ENCODE data around the gene EYA3. TPM values are rescaled to one million over a fixed set of nuclear protein-coding genes. Genes with fewer than 3 reads are reported as not detected.

Gene EYA3
- total RNA-seq, 1 donor from 2014 or later, result 41.3 TPM

DNA sequence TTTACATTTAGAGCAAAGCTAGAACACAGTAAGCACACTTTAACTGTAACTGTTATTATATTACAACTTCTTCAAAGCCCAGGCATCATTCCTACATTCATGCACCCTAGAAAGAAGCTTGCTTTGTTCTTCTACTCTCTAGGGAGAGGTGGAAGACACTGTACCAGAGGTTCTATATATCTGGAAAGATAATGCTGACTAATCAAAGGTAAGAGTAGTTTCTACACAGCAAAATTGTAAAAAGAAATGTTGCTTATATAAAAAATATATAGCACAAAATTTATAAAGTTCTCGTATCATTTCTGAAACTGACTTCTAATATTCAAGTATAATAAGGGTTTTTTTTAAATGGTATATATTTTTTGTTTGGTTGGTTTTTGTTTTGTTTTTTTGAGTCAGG, 44.0 kb downstream of the EYA3 start:
- no peaks in the 10 kb centered on the region for H3K4me1 Mint-ChIP-seq (ENCODE audit: low read depth)
- H3K9me3 Mint-ChIP-seq (ENCODE audit: low read depth), result no peaks in the 10 kb centered on the region
- no peak for DNase-seq (ENCODE audit: low spot score, unreplicated experiment)
- H3K4me3 Mint-ChIP-seq (ENCODE audit: low read depth), result no peak overlapping the region
- peaks cover 12% of the 10 kb centered on the region for H3K36me3 Mint-ChIP-seq (ENCODE audit: insufficient read depth)
- no peaks in the 10 kb centered on the region for H3K27me3 Mint-ChIP-seq
- TF ChIP-seq CTCF (IDR thresholded peaks at IDR 0.05; ENCODE audit: unreplicated experiment), result no peak
- no peak overlapping the region for H3K27ac Mint-ChIP-seq

- no peaks in the 10 kb centered on the region for H3K4me1 Mint-ChIP-seq (ENCODE audit: low read depth)
- no peak for TF ChIP-seq CTCF (IDR thresholded peaks at IDR 0.05; ENCODE audit: unreplicated experiment)
- no peak for DNase-seq (ENCODE audit: low spot score, unreplicated experiment)
- no peaks in the 10 kb centered on the region for H3K9me3 Mint-ChIP-seq (ENCODE audit: low read depth)
- no peak overlapping the region for H3K4me3 Mint-ChIP-seq (ENCODE audit: low read depth)
- no peaks in the 10 kb centered on the region for H3K27me3 Mint-ChIP-seq
- H3K27ac Mint-ChIP-seq, result no peak overlapping the region
- peaks cover 2% of the 10 kb centered on the region for H3K36me3 Mint-ChIP-seq (ENCODE audit: insufficient read depth)
Observed at GRCh38 chr1:28039341-28039740, 49.1 kb downstream of the EYA3 start.

DNA sequence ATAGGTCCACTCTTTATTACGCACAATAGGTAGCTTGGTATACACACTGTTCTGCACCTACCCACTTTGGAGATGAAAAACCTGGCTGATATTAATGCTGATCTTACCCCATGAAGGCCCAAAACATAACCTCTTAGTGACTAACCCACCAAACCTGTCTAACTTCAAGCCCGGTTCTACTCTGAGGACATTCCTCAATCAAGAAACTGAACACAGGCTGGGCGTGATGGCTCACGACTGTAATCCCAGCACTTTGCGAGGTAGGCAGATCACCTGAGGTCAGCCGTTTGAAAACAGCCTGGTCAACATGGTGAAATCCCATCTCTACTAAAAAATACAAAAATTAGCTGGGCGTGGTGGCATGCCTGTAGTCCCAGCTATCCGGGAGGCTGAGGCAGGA, 50.5 kb downstream of the EYA3 start:
- peaks cover 2% of the 10 kb centered on the region for H3K36me3 Mint-ChIP-seq (ENCODE audit: insufficient read depth)
- no peaks in the 10 kb centered on the region for H3K27me3 Mint-ChIP-seq
- TF ChIP-seq CTCF (IDR thresholded peaks at IDR 0.05; ENCODE audit: unreplicated experiment), result no peak
- H3K4me1 Mint-ChIP-seq (ENCODE audit: low read depth), result no peaks in the 10 kb centered on the region
- no peak overlapping the region for H3K27ac Mint-ChIP-seq
- H3K9me3 Mint-ChIP-seq (ENCODE audit: low read depth), result no peaks in the 10 kb centered on the region
- DNase-seq (ENCODE audit: low spot score, unreplicated experiment), result no peak
- H3K4me3 Mint-ChIP-seq (ENCODE audit: low read depth), result no peak overlapping the region

DNA sequence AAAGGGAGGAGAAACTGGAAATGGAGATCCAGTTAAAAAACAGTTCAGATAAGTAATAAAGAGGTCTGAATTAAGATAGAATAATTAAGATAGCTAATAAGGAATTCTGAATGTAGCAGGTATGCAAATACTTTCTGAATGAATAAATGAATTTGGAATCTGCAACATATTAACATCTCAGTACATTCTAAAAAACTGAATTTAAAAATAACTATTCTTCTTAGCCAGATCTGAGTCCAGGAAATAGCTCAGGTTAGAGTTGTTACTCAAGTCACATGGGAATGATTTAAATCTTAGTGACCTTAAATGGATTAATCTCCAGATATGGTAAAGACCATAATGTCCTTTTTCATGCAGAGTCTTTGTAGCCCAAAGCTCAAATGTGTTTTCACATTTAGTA, 51.2 kb downstream of the EYA3 start:
- Mint-ChIP-seq H3K4me1 (ENCODE audit: low read depth) (no peaks in the 10 kb centered on the region), H3K9me3 (ENCODE audit: low read depth) (no peaks in the 10 kb centered on the region), H3K27me3 (no peaks in the 10 kb centered on the region), H3K27ac (no peak overlapping the region), H3K36me3 (ENCODE audit: insufficient read depth) (peaks cover 2% of the 10 kb centered on the region), H3K4me3 (ENCODE audit: low read depth) (no peak overlapping the region)
- TF ChIP-seq CTCF (IDR thresholded peaks at IDR 0.05; ENCODE audit: unreplicated experiment), result no peak
- no peak for DNase-seq (ENCODE audit: low spot score, unreplicated experiment)

DNA sequence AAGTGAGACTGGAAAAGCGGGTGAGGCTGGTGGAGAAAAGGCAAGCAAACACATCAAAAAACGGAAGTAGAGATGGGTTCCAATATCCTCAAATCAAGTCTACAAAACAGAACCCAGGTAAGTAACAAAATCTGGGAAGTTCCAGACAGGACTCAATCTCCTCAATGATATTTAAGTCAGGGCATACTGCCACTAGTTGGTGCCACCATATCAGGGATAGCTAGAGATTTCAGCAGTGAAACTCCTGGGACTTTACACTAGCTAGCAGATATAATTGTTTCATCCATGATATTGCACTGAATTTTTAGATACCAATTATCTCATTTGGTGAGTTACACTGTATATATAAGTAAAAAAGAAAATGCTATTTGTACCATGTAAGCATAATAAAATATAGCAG, 52.0 kb downstream of the EYA3 start:
- Mint-ChIP-seq H3K4me3 (ENCODE audit: low read depth) (no peak overlapping the region), H3K4me1 (ENCODE audit: low read depth) (no peaks in the 10 kb centered on the region), H3K27ac (no peak overlapping the region), H3K9me3 (ENCODE audit: low read depth) (no peaks in the 10 kb centered on the region), H3K27me3 (no peaks in the 10 kb centered on the region), H3K36me3 (ENCODE audit: insufficient read depth) (peaks cover 1% of the 10 kb centered on the region)
- no peak for DNase-seq (ENCODE audit: low spot score, unreplicated experiment)
- no peak for TF ChIP-seq CTCF (IDR thresholded peaks at IDR 0.05; ENCODE audit: unreplicated experiment)
